IMR-90 (cell line): ENCODE results near the gene PCNX2. TPM values are rescaled to one million over a fixed set of nuclear protein-coding genes. Genes with fewer than 3 reads are reported as not detected.

Source experiments
- ATAC-seq: fragments of 200-7000 bp; cut with Tn5 transposase; 2 replicates; pipeline ENCODE4 v1.9.1; 2020; ENCODE audit warnings: low read depth, mild to moderate bottlenecking, moderate library complexity
- BruUV-seq: library from RNA; stranded (reverse); fragments of 400-500 nt; replicated peaks from 2 replicates; lab custom pipeline; 2021; lab: Mats Ljungman, UMichigan
- CTCF ChIA-PET: fragments of 300-600 bp; formaldehyde crosslinking; extraction: SDS; loops from one replicate; lab custom pipeline; 2021; ENCODE audit warnings: antibody characterized with exemption; lab: Yijun Ruan, JAX
- POLR2A ChIA-PET: fragments of 300-600 bp; sonication (Branson Sonifier 250); formaldehyde crosslinking; loops from one replicate; lab custom pipeline; 2022; ENCODE audit warnings: antibody characterized with exemption; ENCODE audit not compliant: unreplicated experiment; lab: Charles Lee
- DNase-seq: peaks from one replicate; pipeline ENCODE4 v3.0.0; 2013
- H2AFZ ChIP-seq: replicated peaks from 2 replicates; pipeline ENCODE3; 2013; ENCODE audit warnings: low read length, mild to moderate bottlenecking; ENCODE audit not compliant: poor library complexity
- H2AK5ac ChIP-seq: 2 replicates; pipeline ENCODE4 v1.6.1; 2013; ENCODE audit warnings: low read depth, low read length, inconsistent platforms
- H2AK9ac ChIP-seq: replicated peaks from 2 replicates; pipeline ENCODE3; 2013; ENCODE audit warnings: mild to moderate bottlenecking, low read depth, low read length, moderate library complexity; ENCODE audit not compliant: poor library complexity
- H2BK120ac ChIP-seq: 2 replicates; pipeline ENCODE4 v1.6.1; 2013; ENCODE audit warnings: low read depth, low read length, inconsistent platforms
- H2BK15ac ChIP-seq: 3 replicates; pipeline ENCODE4 v1.6.1; 2013; ENCODE audit warnings: low read depth, low read length, inconsistent platforms
- H2BK20ac ChIP-seq: 2 replicates; pipeline ENCODE4 v1.6.1; 2013; ENCODE audit warnings: low read depth, mild to moderate bottlenecking, inconsistent platforms, low read length, moderate library complexity
- H2BK5ac ChIP-seq: 2 replicates; pipeline ENCODE4 v1.6.1; 2013; ENCODE audit warnings: mild to moderate bottlenecking, low read depth, low read length, inconsistent platforms; ENCODE audit not compliant: poor library complexity, severe bottlenecking
- H3K14ac ChIP-seq: replicated peaks from 2 replicates; pipeline ENCODE4 v1.6.1; 2013; ENCODE audit warnings: low read depth, low read length, inconsistent platforms
- H3K18ac ChIP-seq: 2 replicates; pipeline ENCODE4 v1.6.1; 2013; ENCODE audit warnings: low read depth, low read length, control low read depth
- H3K23ac ChIP-seq: 2 replicates; pipeline ENCODE4 v1.6.1; 2013; ENCODE audit warnings: low read depth, low read length, inconsistent platforms
- H3K27ac ChIP-seq: 2 replicates; pipeline ENCODE4 v1.5.1; 2013; ENCODE audit warnings: mild to moderate bottlenecking, control low read depth, low read length; ENCODE audit not compliant: insufficient read depth
- H3K27me3 ChIP-seq: 2 replicates; pipeline ENCODE4 v1.6.1; 2013; ENCODE audit warnings: low read length; ENCODE audit not compliant: control insufficient read depth, insufficient read depth
- H3K36me3 ChIP-seq: 2 replicates; pipeline ENCODE4 v1.6.1; 2013; ENCODE audit warnings: low read length, mixed read lengths; ENCODE audit not compliant: control insufficient read depth, insufficient read depth
- H3K4ac ChIP-seq: 2 replicates; pipeline ENCODE4 v1.6.1; 2013; ENCODE audit warnings: low read depth, low read length, inconsistent platforms
- H3K4me1 ChIP-seq: 2 replicates; pipeline ENCODE4 v1.6.1; 2013; ENCODE audit warnings: low read length, mixed read lengths; ENCODE audit not compliant: control insufficient read depth, insufficient read depth
- H3K4me2 ChIP-seq: 2 replicates; pipeline ENCODE4 v1.6.1; 2013; ENCODE audit warnings: low read depth, mild to moderate bottlenecking, control low read depth, low read length, moderate library complexity
- H3K4me3 ChIP-seq: 2 replicates; pipeline ENCODE4 v1.5.1; 2013; ENCODE audit warnings: low read depth, mild to moderate bottlenecking, control low read depth, low read length, moderate library complexity; ENCODE audit not compliant: insufficient read depth
- H3K56ac ChIP-seq: 2 replicates; pipeline ENCODE4 v1.6.1; 2013; ENCODE audit warnings: low read length, inconsistent platforms; ENCODE audit not compliant: insufficient read depth; ENCODE audit errors: extremely low read depth
- H3K79me1 ChIP-seq, 2 experiments: 2 replicates each; pipeline ENCODE4 v1.6.1; 2013; ENCODE audit warnings: low read length in 2 of 2, inconsistent platforms in 1 of 2, low read depth in 1 of 2
- H3K9ac ChIP-seq: 2 replicates; pipeline ENCODE4 v1.6.1; 2013; ENCODE audit warnings: low read depth, low read length, control low read depth
- H3K9me1 ChIP-seq: 2 replicates; pipeline ENCODE4 v1.6.1; 2013; ENCODE audit warnings: low read length, inconsistent platforms; ENCODE audit not compliant: insufficient read depth
- H3K9me3 ChIP-seq: 2 replicates; pipeline ENCODE4 v1.6.1; 2013; ENCODE audit warnings: low read length; ENCODE audit not compliant: control insufficient read depth, insufficient read depth
- H4K20me1 ChIP-seq: 2 replicates; pipeline ENCODE4 v1.6.1; 2013; ENCODE audit warnings: low read length, inconsistent platforms; ENCODE audit not compliant: insufficient read depth
- H4K5ac ChIP-seq: 2 replicates; pipeline ENCODE4 v1.6.1; 2013; ENCODE audit warnings: mild to moderate bottlenecking, low read depth, low read length, control low read depth
- H4K8ac ChIP-seq, 2 experiments: 2 replicates each; pipeline ENCODE4 v1.6.1; 2013; ENCODE audit warnings: low read depth in 2 of 2, low read length in 2 of 2, control low read depth in 1 of 2, inconsistent platforms in 1 of 2
- H4K91ac ChIP-seq: 2 replicates; pipeline ENCODE4 v1.6.1; 2013; ENCODE audit warnings: low read depth, low read length, inconsistent platforms; ENCODE audit not compliant: insufficient read depth
- CEBPB ChIP-seq: IDR thresholded peaks from 2 replicates; pipeline ENCODE4 v1.6.1; 2012; ENCODE audit warnings: low read depth, low read length, improper control_type of control experiment
- CHD1 ChIP-seq: IDR thresholded peaks from 2 replicates; pipeline ENCODE4 v1.6.1; 2012; ENCODE audit warnings: low read depth, low read length, improper control_type of control experiment
- FOS ChIP-seq: fragments of 150-350 bp; IDR thresholded peaks from 2 replicates; pipeline ENCODE4 v1.6.1; 2016; ENCODE audit warnings: low read depth, low read length
- MAZ ChIP-seq: IDR thresholded peaks from 2 replicates; pipeline ENCODE4 v1.6.1; 2012; ENCODE audit warnings: low read depth, mild to moderate bottlenecking, low read length, improper control_type of control experiment, moderate library complexity, borderline replicate concordance
- RAD21 ChIP-seq: IDR thresholded peaks from 2 replicates; pipeline ENCODE4 v1.6.1; 2012; ENCODE audit warnings: low read length, improper control_type of control experiment
- RFX5 ChIP-seq: IDR thresholded peaks from 2 replicates; pipeline ENCODE4 v1.8.0; 2012; ENCODE audit warnings: low read depth, mild to moderate bottlenecking, low read length, moderate library complexity
- SMC3 ChIP-seq: fragments of 150-350 bp; IDR thresholded peaks from 2 replicates; pipeline ENCODE4 v1.6.1; 2016; ENCODE audit warnings: low read depth, mild to moderate bottlenecking, antibody characterized with exemption, low read length, moderate library complexity
- WGBS, 2 experiments: methylation state at CpG; one replicate each; pipeline versions ENCODE4 v1.1.5 to v1.1.7; 2013; ENCODE audit warnings: missing lambda C conversion rate in 2 of 2; ENCODE audit not compliant: insufficient read length in 1 of 2; ENCODE audit errors: extremely low coverage in 2 of 2; 5-methylcytosine and 5-hydroxymethylcytosine counted together
- dilution Hi-C: fragments of 300-500 bp; cut with HindIII; formaldehyde crosslinking; loops from one replicate; pipeline ENCODE4 v1.14.3; 2018; ENCODE audit warnings: low sequenced_read_pairs; ENCODE audit not compliant: unreplicated experiment
- in situ Hi-C: fragments of 300-500 bp; cut with MboI; formaldehyde crosslinking; loops from 3 replicates; pipeline ENCODE4 v1.14.3; 2019; ENCODE audit warnings: low sequenced_read_pairs, inconsistent platforms, mixed read lengths
- intact Hi-C: fragments of 100-400 bp; cut with micrococcal nuclease; formaldehyde crosslinking; loops from 2 replicates; pipeline ENCODE4 v1.10.0; 2022
- polyA plus RNA-seq, 3 experiments: library from polyadenylated mRNA; depleted of rRNA; stranded (reverse); fragments of >200 nt; gene quantifications; 2 replicates each; pipeline ENCODE4 v1.2.3, GENCODE V29; 2012; ENCODE audit warnings: low replicate concordance in 1 of 3
- total RNA-seq: library from RNA; depleted of rRNA; stranded (reverse); fragments of >200 nt; gene quantifications from 2 replicates; pipeline ENCODE4 v1.2.3, GENCODE V29; 2012
- TF ChIP-seq, protein P1 (sequence below): fragments of 150-350 bp; IDR thresholded peaks from 2 replicates; pipeline ENCODE4 v1.6.1; 2016; ENCODE audit warnings: low read depth, mild to moderate bottlenecking, low read length, moderate library complexity, borderline replicate concordance

Gene PCNX2
- total and polyA plus RNA-seq, 2 of the 4 experiments (the other 2 are of a cell fraction): 15.9 to 22.6 TPM

DNA sequence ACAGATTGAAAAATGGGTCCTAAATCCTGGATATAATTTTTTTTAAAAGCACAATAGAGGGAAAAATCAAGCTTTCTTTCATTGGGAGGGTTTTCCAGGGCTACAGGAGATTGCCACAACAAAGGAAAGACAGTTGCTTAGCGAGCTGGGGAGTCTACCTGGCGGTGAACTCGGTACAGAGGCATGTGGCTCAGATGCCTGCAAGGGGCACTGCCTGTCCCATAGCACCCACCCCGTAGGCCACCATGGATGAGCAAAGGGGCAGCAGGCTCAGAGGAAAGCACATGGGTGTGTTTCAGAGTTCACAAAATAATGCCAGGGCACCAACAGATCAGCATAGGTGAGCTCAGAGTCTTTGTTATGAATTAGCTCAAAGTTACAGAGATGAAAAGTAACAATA lies 79.5 kb downstream of the PCNX2 start:
- Histone ChIP-seq H2BK5ac (no peak overlapping the region), H3K14ac (no peak overlapping the region), H2AFZ (no peak overlapping the region), H3K79me1 (no peaks in the 10 kb centered on the region), H3K4me2 (no peak overlapping the region), H3K4ac (no peak overlapping the region), H3K4me3 (no peak overlapping the region), H2AK9ac (no peak overlapping the region), H3K23ac (no peak overlapping the region), H3K36me3 (peaks cover 9% of the 10 kb centered on the region), H4K5ac (no peak overlapping the region), H2BK15ac (no peak overlapping the region), H3K9ac (no peak overlapping the region), H2BK120ac (no peak overlapping the region), H3K4me1 (peaks cover 3% of the 10 kb centered on the region; the same call in 1 of the 2 replicates), H3K27me3 (no peaks in the 10 kb centered on the region), H3K18ac (no peak overlapping the region), H3K9me1 (no peaks in the 10 kb centered on the region), H3K27ac (no peak overlapping the region), H4K20me1 (no peaks in the 10 kb centered on the region), H3K9me3 (no peaks in the 10 kb centered on the region), H4K91ac (no peak overlapping the region), H3K56ac (no peak overlapping the region), H2BK20ac (no peak overlapping the region), H2AK5ac (no peak overlapping the region), H4K8ac (no peak overlapping the region)
- ATAC-seq (no peak), DNase-seq (no peak)
- no TSS peak for BruUV-seq
- TF ChIP-seq CHD1: no peak
- TF ChIP-seq CEBPB: no peak
- TF ChIP-seq RAD21: no peak
- TF ChIP-seq, protein P1, sequence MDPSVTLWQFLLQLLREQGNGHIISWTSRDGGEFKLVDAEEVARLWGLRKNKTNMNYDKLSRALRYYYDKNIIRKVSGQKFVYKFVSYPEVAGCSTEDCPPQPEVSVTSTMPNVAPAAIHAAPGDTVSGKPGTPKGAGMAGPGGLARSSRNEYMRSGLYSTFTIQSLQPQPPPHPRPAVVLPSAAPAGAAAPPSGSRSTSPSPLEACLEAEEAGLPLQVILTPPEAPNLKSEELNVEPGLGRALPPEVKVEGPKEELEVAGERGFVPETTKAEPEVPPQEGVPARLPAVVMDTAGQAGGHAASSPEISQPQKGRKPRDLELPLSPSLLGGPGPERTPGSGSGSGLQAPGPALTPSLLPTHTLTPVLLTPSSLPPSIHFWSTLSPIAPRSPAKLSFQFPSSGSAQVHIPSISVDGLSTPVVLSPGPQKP: no peak
- TF ChIP-seq RFX5: no peak
- TF ChIP-seq MAZ: no peak
- TF ChIP-seq FOS: no peak
- TF ChIP-seq SMC3: no peak
- in situ Hi-C loops (no loop called here), dilution Hi-C loops (no loop called here), intact Hi-C loops (no loop called here)
- WGBS, 2 experiments: no CpG with 5 or more reads among the region's 4 CpGs
- ChIA-PET POLR2A (no interaction called here), CTCF (interaction anchor here (1.0 kb wide), 1 partner anchor 322 kb away, joined by 3 read pairs; no protein-coding TSS in a partner anchor)
